ENCODE measurements around the gene BSPRY. TPM values are rescaled to one million over a fixed set of nuclear protein-coding genes. Genes with fewer than 3 reads are reported as not detected.

The BSPRY gene
- total RNA-seq, 1 experiment from 2014 or later: 0.13 TPM

GRCh38 chr9:113409883-113410206 lies 60.5 kb downstream of the BSPRY start:
- peak; percentile 30; the same call in 1 of the 2 replicates for ATAC-seq
- H3K4me3 ChIP-seq (ENCODE audit: low read depth in 2 of 2, low read length in 2 of 2): peak overlapping the region; percentile 95 to 97
- H3K27me3 ChIP-seq (ENCODE audit: control insufficient read depth, insufficient read depth, low read length): no peaks in the 10 kb centered on the region
- H3K4me1 ChIP-seq (ENCODE audit: control insufficient read depth, insufficient read depth, low read length): no peaks in the 10 kb centered on the region; the same call in 1 of the 2 replicates
- ChIA-PET CTCF (interaction anchor here (0.7 to 1.0 kb wide), 2 partner anchors 9 to 247 kb away, joined by 4 to 6 read pairs; partner anchors contain the start of gene ALAD), POLR2A (interaction anchor here (0.7 kb wide), 1 partner anchor 8 kb away, joined by 5 read pairs; no protein-coding TSS in a partner anchor)
- TF ChIP-seq REST (IDR thresholded peaks at IDR 0.05; ENCODE audit: insufficient read depth in 1 of 2, low read depth in 2 of 2, low read length in 1 of 2) (no peak), SIN3A (IDR thresholded peaks at IDR 0.05; ENCODE audit: borderline replicate concordance, insufficient read depth, low read depth, low read length) (no peak), TCF7L2 (IDR thresholded peaks at IDR 0.05; ENCODE audit: low read depth, low read length) (no peak), POLR2AphosphoS5 (IDR thresholded peaks at IDR 0.05; ENCODE audit: low read depth, low read length) (no peak)
- TF ChIP-seq, protein P1, sequence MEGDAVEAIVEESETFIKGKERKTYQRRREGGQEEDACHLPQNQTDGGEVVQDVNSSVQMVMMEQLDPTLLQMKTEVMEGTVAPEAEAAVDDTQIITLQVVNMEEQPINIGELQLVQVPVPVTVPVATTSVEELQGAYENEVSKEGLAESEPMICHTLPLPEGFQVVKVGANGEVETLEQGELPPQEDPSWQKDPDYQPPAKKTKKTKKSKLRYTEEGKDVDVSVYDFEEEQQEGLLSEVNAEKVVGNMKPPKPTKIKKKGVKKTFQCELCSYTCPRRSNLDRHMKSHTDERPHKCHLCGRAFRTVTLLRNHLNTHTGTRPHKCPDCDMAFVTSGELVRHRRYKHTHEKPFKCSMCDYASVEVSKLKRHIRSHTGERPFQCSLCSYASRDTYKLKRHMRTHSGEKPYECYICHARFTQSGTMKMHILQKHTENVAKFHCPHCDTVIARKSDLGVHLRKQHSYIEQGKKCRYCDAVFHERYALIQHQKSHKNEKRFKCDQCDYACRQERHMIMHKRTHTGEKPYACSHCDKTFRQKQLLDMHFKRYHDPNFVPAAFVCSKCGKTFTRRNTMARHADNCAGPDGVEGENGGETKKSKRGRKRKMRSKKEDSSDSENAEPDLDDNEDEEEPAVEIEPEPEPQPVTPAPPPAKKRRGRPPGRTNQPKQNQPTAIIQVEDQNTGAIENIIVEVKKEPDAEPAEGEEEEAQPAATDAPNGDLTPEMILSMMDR (IDR thresholded peaks at IDR 0.05): no peak
- intact Hi-C loops (cut with micrococcal nuclease; ENCODE audit: unreplicated experiment) (no loop called here), in situ Hi-C loops (cut with HindIII; ENCODE audit: low pct_unique_long_range_greater_than_20kb, low sequenced_read_pairs) (no loop called here)
- H3K9me3 ChIP-seq (ENCODE audit: control insufficient read depth, insufficient read depth, low read depth, low read length): no peaks in the 10 kb centered on the region
- H3K27ac ChIP-seq (ENCODE audit: low read length): peak overlapping the region; percentile 99
- BruUV-seq (replicated peaks): no TSS peak
- peaks cover 7% of the 10 kb centered on the region for H3K36me3 ChIP-seq (ENCODE audit: control insufficient read depth, insufficient read depth, low read length)
- DNase-seq (ENCODE audit: low read depth, low spot score): no peak

DNA sequence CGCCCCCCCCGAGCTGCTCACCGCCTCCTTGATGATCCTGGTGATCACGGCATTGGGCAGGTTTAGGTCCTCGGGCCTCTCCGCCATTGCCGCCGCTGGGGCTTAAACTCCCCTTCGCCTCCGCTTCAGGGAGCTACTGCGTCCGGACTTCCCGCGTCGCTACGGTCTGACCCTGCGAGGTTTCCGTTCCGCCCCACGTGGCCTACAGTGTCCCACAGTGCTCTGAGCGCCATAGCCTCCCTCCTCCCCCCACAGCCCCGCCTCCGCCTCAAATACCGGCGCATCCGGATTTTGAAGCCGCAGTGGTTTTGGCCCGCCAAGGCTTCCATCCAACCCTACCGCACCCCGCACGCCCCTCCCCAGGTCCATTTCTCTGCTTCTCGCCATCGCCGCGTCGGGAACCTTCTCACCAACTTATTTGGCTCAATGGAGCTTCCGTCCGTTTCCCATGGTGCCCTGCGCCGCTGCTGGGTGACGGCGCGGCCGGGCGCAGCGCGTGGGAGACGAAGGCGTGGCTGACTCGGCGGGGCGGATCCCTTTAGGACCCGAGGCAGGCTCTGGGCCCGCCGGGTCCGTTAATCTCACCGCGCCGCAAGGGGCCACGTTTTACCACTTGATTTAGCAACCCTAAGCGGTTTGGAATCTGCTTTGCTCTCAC lies 61.0 kb downstream of the BSPRY start, which contains the start of the genes C9orf43 and POLE3:
TSS of gene C9orf43 (plus strand) at position 541 of the 658 bp plus-strand sequence. CDS start 2,747 bp downstream, outside the sequence.
TSS of gene POLE3 (minus strand) at position 469 of the 658 bp plus-strand sequence. CDS start at position 87, 382 bp downstream.
- intact Hi-C loops (cut with micrococcal nuclease; ENCODE audit: unreplicated experiment): no loop called here
- TF ChIP-seq, protein P1 (IDR thresholded peaks at IDR 0.05): no peak
- peak; percentile 73 for TF ChIP-seq POLR2AphosphoS5 (IDR thresholded peaks at IDR 0.05; ENCODE audit: low read depth, low read length)
- 0 out of 4 replicates have a peak, but pooled peaks of 1 of the 2 experiments have one; percentile 58 for TF ChIP-seq REST (IDR thresholded peaks at IDR 0.05; ENCODE audit: insufficient read depth in 1 of 2, low read depth in 2 of 2, low read length in 1 of 2)
- TF ChIP-seq TCF7L2 (IDR thresholded peaks at IDR 0.05; ENCODE audit: low read depth, low read length): no peak
- peak; percentile 64; the same call in 1 of the 2 replicates for TF ChIP-seq SIN3A (IDR thresholded peaks at IDR 0.05; ENCODE audit: borderline replicate concordance, insufficient read depth, low read depth, low read length)
- Histone ChIP-seq H3K4me3 (ENCODE audit: low read depth in 2 of 2, low read length in 2 of 2) (peak within 1 kb of the TSS; percentile 95 to 97), H3K27ac (ENCODE audit: low read length) (peak within 1 kb of the TSS; percentile 99), H3K27me3 (ENCODE audit: control insufficient read depth, insufficient read depth, low read length) (no peaks in the 10 kb centered on the region), H3K36me3 (ENCODE audit: control insufficient read depth, insufficient read depth, low read length) (peaks cover 7% of the 10 kb centered on the region), H3K9me3 (ENCODE audit: control insufficient read depth, insufficient read depth, low read depth, low read length) (no peaks in the 10 kb centered on the region), H3K4me1 (ENCODE audit: control insufficient read depth, insufficient read depth, low read length) (no peaks in the 10 kb centered on the region; the same call in 1 of the 2 replicates)
- POLR2A ChIA-PET: interaction anchor here (0.7 kb wide), 1 partner anchor 9 kb away, joined by 5 read pairs; no protein-coding TSS in a partner anchor
- DNase-seq (ENCODE audit: low read depth, low spot score) (peak; percentile 67), ATAC-seq (peak; percentile 98)
- CTCF ChIA-PET: interaction anchor here (0.7 to 1.0 kb wide), 3 partner anchors 9 to 247 kb away, joined by 4 to 8 read pairs (median 6); partner anchors contain the start of gene ALAD
- no TSS peak for BruUV-seq (replicated peaks)
- in situ Hi-C loops (cut with HindIII; ENCODE audit: low pct_unique_long_range_greater_than_20kb, low sequenced_read_pairs): no loop called here
